Liver (tissue), 9 donors: ENCODE data around the gene DBN1. TPM values are rescaled to one million over a fixed set of nuclear protein-coding genes. Genes with fewer than 3 reads are reported as not detected.

Experiments
- DNase-seq: peaks from one replicate; pipeline ENCODE4 v3.0.0-alpha.2; 2017; ENCODE audit warnings: low spot score
- H3K27ac ChIP-seq, 2 donors: one replicate each; pipeline ENCODE4 v1.7.0; 2013; ENCODE audit warnings: inconsistent platforms in 2 of 2, low read length in 2 of 2, control low read depth in 1 of 2, low read depth in 1 of 2, mild to moderate bottlenecking in 1 of 2
- H3K27me3 ChIP-seq, 4 donors: one replicate each; pipeline versions ENCODE4 v1.6.1 to v1.7.0; 2013; ENCODE audit warnings: low read length in 3 of 4, inconsistent platforms in 1 of 4, mild to moderate bottlenecking in 1 of 4, moderate library complexity in 1 of 4; ENCODE audit not compliant: control insufficient read depth in 4 of 4, insufficient read depth in 4 of 4
- H3K36me3 ChIP-seq, 4 donors: one replicate each; pipeline versions ENCODE4 v1.6.1 to v1.7.0; 2013; ENCODE audit warnings: low read length in 3 of 4, mild to moderate bottlenecking in 3 of 4, low read depth in 1 of 4, moderate library complexity in 1 of 4; ENCODE audit not compliant: control insufficient read depth in 4 of 4, insufficient read depth in 3 of 4
- H3K4me1 ChIP-seq, 4 donors: one replicate each; pipeline versions ENCODE4 v1.6.1 to v1.7.0; 2013; ENCODE audit warnings: low read length in 3 of 4, mild to moderate bottlenecking in 3 of 4, moderate library complexity in 1 of 4; ENCODE audit not compliant: control insufficient read depth in 4 of 4, insufficient read depth in 4 of 4
- H3K4me3 ChIP-seq, 3 donors: one replicate each; pipeline versions ENCODE4 v1.6.1 to v1.7.0; 2013; ENCODE audit warnings: low read length in 3 of 3, control low read depth in 1 of 3, low read depth in 1 of 3, mild to moderate bottlenecking in 1 of 3
- H3K9ac ChIP-seq, 2 donors: one replicate each; pipeline ENCODE4 v1.7.0; 2013; ENCODE audit warnings: low read length in 2 of 2, mild to moderate bottlenecking in 2 of 2, moderate library complexity in 2 of 2, control low read depth in 1 of 2, low read depth in 1 of 2
- H3K9me3 ChIP-seq, 4 donors: one replicate each; pipeline versions ENCODE4 v1.6.1 to v1.7.0; 2013; ENCODE audit warnings: low read length in 3 of 4; ENCODE audit not compliant: control insufficient read depth in 4 of 4
- EGR1 ChIP-seq, 2 donors: IDR thresholded peaks; 2 replicates each; pipeline ENCODE4 v1.6.1; 2016 to 2018; ENCODE audit warnings: antibody characterized with exemption in 2 of 2, low read depth in 2 of 2
- FOXA1 ChIP-seq: IDR thresholded peaks from 2 replicates; pipeline ENCODE4 v1.6.1; 2016; ENCODE audit warnings: antibody characterized with exemption
- FOXA2 ChIP-seq: IDR thresholded peaks from 2 replicates; pipeline ENCODE4 v1.6.1; 2016; ENCODE audit warnings: antibody characterized with exemption
- GABPA ChIP-seq, 2 donors: IDR thresholded peaks in 1 of 2; conservative IDR thresholded peaks in 1 of 2; 2 replicates each; pipeline ENCODE4 v1.6.1; 2016; ENCODE audit warnings: antibody characterized with exemption in 2 of 2, mild to moderate bottlenecking in 1 of 2, moderate library complexity in 1 of 2
- HNF4A ChIP-seq, 2 donors: conservative IDR thresholded peaks; 2 replicates each; pipeline ENCODE4 v1.6.1; 2016; ENCODE audit warnings: antibody characterized with exemption in 2 of 2, mild to moderate bottlenecking in 2 of 2
- HNF4G ChIP-seq: IDR thresholded peaks from 2 replicates; pipeline ENCODE4 v1.6.1; 2016; ENCODE audit warnings: antibody characterized with exemption
- JUND ChIP-seq, 2 donors: IDR thresholded peaks; 2 replicates each; pipeline ENCODE4 v1.6.1; 2016; ENCODE audit warnings: antibody characterized with exemption in 2 of 2
- NR2F2 ChIP-seq: IDR thresholded peaks from 2 replicates; pipeline ENCODE4 v1.6.1; 2016; ENCODE audit warnings: antibody characterized with exemption
- RAD21 ChIP-seq, 2 donors: IDR thresholded peaks; 2 replicates each; pipeline ENCODE4 v1.6.1; 2016; ENCODE audit warnings: antibody characterized with exemption in 2 of 2, mild to moderate bottlenecking in 2 of 2
- RXRA ChIP-seq, 2 donors: IDR thresholded peaks; 2 replicates each; pipeline ENCODE4 v1.6.1; 2017 to 2018; ENCODE audit warnings: antibody characterized with exemption in 2 of 2, mild to moderate bottlenecking in 1 of 2
- SP1 ChIP-seq: IDR thresholded peaks from 2 replicates; pipeline ENCODE4 v1.6.1; 2018; ENCODE audit warnings: antibody characterized with exemption, mild to moderate bottlenecking
- TAF1 ChIP-seq: conservative IDR thresholded peaks from 2 replicates; pipeline ENCODE4 v1.6.1; 2016; ENCODE audit warnings: antibody characterized with exemption, mild to moderate bottlenecking
- YY1 ChIP-seq: IDR thresholded peaks from 2 replicates; pipeline ENCODE4 v1.6.1; 2016; ENCODE audit warnings: antibody characterized with exemption, mild to moderate bottlenecking
- WGBS: extraction: QIAGEN DNeasy Blood & Tissue Kit; methylation state at CpG from one replicate; pipeline ENCODE4 v1.1.7; 2013; 5-methylcytosine and 5-hydroxymethylcytosine counted together
- polyA plus RNA-seq, 2 donors: library from polyadenylated mRNA; stranded (reverse) in 1 of 2; unstranded in 1 of 2; fragments of 200-250 nt in 1 of 2; fragments of >200 nt in 1 of 2; fragmentation: Nextera tagmentation in 1 of 2; extraction: Ambion mirVana in 1 of 2; gene quantifications; one replicate each; pipeline versions ENCODE4 v1.2.1 to v1.2.3, GENCODE V29; 2013 to 2015
- total RNA-seq, 2 donors: library from RNA; depleted of rRNA; stranded (reverse); fragments of >200 nt; gene quantifications; one replicate each; pipeline ENCODE4 v1.2.3, GENCODE V29; 2014
- TF ChIP-seq, protein P1 (sequence below): fragments of 150-350 bp; IDR thresholded peaks from 2 replicates; pipeline ENCODE4 v1.5.1; 2017; ENCODE audit warnings: improper control_type of control experiment, low read depth, low read length; ENCODE audit not compliant: missing input control
- TF ChIP-seq, protein P2 (sequence below): IDR thresholded peaks from 2 replicates; pipeline ENCODE4 v1.6.1; 2016; ENCODE audit warnings: antibody characterized with exemption, mild to moderate bottlenecking
- TF ChIP-seq, protein P3 (sequence below): IDR thresholded peaks from 2 replicates; pipeline ENCODE4 v1.6.1; 2016; ENCODE audit warnings: antibody characterized with exemption
- TF ChIP-seq, protein P4 (sequence below): IDR thresholded peaks from 2 replicates; pipeline ENCODE4 v1.6.1; 2016; ENCODE audit warnings: antibody characterized with exemption
- TF ChIP-seq, protein P5 (sequence below): IDR thresholded peaks from 2 replicates; pipeline ENCODE4 v1.6.1; 2016; ENCODE audit warnings: antibody characterized with exemption
- donor health status: healthy.
- donor health status: healthy.
- donor health status: healthy.
- donor health status: healthy.
- donor health status: healthy.

DBN1 gene
- total and polyA plus RNA-seq, 4 donors, result 1.5 to 4.9 (median 2.0) TPM

DNA sequence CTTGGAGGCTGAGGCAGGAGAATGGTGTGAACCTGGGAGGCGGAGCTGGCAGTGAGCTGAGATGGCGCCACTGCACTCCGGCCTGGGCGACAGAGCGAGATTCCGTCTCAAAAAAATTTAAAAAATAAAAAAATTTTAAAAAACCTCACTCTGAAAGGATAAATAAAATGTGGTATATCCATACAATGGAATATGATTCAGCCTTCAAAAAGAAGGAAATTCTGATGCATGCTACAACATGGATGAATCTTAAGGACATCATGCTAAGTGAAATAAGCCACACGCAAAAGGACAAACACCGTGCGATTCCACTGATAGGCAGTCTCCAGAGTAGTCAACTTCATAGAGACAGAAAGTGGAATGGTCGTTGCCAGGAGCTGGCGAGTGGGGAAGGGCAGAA lies 8.4 kb downstream of the DBN1 start:
- Histone ChIP-seq H3K4me3 (no peak overlapping the region), H3K9ac (no peak overlapping the region), H3K4me1 (no peaks in the 10 kb centered on the region), H3K36me3 (no peaks in the 10 kb centered on the region), H3K9me3 (no peaks in the 10 kb centered on the region), H3K27ac (no peak overlapping the region), H3K27me3 (no peaks in the 10 kb centered on the region)
- DNase-seq, result no peak
- 91% methylated on average over 11 of the region's 11 CpGs for WGBS
- no peak for TF ChIP-seq EGR1 (IDR thresholded peaks at IDR 0.05; ENCODE audit: low read depth in 2 of 2)
- TF ChIP-seq GABPA (IDR thresholded peaks at IDR 0.05 in 1 of 2, conservative IDR thresholded peaks at IDR 0.05 in 1 of 2), result no peak
- TF ChIP-seq NR2F2, result no peak
- no peak for TF ChIP-seq HNF4A (conservative IDR thresholded peaks at IDR 0.05)
- no peak for TF ChIP-seq YY1
- TF ChIP-seq, protein P1, sequence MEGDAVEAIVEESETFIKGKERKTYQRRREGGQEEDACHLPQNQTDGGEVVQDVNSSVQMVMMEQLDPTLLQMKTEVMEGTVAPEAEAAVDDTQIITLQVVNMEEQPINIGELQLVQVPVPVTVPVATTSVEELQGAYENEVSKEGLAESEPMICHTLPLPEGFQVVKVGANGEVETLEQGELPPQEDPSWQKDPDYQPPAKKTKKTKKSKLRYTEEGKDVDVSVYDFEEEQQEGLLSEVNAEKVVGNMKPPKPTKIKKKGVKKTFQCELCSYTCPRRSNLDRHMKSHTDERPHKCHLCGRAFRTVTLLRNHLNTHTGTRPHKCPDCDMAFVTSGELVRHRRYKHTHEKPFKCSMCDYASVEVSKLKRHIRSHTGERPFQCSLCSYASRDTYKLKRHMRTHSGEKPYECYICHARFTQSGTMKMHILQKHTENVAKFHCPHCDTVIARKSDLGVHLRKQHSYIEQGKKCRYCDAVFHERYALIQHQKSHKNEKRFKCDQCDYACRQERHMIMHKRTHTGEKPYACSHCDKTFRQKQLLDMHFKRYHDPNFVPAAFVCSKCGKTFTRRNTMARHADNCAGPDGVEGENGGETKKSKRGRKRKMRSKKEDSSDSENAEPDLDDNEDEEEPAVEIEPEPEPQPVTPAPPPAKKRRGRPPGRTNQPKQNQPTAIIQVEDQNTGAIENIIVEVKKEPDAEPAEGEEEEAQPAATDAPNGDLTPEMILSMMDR, result no peak
- TF ChIP-seq SP1, result no peak
- TF ChIP-seq JUND (IDR thresholded peaks at IDR 0.05), result no peak
- TF ChIP-seq, protein P2, sequence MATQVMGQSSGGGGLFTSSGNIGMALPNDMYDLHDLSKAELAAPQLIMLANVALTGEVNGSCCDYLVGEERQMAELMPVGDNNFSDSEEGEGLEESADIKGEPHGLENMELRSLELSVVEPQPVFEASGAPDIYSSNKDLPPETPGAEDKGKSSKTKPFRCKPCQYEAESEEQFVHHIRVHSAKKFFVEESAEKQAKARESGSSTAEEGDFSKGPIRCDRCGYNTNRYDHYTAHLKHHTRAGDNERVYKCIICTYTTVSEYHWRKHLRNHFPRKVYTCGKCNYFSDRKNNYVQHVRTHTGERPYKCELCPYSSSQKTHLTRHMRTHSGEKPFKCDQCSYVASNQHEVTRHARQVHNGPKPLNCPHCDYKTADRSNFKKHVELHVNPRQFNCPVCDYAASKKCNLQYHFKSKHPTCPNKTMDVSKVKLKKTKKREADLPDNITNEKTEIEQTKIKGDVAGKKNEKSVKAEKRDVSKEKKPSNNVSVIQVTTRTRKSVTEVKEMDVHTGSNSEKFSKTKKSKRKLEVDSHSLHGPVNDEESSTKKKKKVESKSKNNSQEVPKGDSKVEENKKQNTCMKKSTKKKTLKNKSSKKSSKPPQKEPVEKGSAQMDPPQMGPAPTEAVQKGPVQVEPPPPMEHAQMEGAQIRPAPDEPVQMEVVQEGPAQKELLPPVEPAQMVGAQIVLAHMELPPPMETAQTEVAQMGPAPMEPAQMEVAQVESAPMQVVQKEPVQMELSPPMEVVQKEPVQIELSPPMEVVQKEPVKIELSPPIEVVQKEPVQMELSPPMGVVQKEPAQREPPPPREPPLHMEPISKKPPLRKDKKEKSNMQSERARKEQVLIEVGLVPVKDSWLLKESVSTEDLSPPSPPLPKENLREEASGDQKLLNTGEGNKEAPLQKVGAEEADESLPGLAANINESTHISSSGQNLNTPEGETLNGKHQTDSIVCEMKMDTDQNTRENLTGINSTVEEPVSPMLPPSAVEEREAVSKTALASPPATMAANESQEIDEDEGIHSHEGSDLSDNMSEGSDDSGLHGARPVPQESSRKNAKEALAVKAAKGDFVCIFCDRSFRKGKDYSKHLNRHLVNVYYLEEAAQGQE, result no peak
- TF ChIP-seq, protein P3, sequence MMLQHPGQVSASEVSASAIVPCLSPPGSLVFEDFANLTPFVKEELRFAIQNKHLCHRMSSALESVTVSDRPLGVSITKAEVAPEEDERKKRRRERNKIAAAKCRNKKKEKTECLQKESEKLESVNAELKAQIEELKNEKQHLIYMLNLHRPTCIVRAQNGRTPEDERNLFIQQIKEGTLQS, result no peak
- no peak for TF ChIP-seq HNF4G
- no peak for TF ChIP-seq RXRA (IDR thresholded peaks at IDR 0.05)
- no peak for TF ChIP-seq FOXA1
- TF ChIP-seq, protein P4, sequence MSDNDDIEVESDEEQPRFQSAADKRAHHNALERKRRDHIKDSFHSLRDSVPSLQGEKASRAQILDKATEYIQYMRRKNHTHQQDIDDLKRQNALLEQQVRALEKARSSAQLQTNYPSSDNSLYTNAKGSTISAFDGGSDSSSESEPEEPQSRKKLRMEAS, result no peak
- TF ChIP-seq TAF1, result no peak
- TF ChIP-seq, protein P5, sequence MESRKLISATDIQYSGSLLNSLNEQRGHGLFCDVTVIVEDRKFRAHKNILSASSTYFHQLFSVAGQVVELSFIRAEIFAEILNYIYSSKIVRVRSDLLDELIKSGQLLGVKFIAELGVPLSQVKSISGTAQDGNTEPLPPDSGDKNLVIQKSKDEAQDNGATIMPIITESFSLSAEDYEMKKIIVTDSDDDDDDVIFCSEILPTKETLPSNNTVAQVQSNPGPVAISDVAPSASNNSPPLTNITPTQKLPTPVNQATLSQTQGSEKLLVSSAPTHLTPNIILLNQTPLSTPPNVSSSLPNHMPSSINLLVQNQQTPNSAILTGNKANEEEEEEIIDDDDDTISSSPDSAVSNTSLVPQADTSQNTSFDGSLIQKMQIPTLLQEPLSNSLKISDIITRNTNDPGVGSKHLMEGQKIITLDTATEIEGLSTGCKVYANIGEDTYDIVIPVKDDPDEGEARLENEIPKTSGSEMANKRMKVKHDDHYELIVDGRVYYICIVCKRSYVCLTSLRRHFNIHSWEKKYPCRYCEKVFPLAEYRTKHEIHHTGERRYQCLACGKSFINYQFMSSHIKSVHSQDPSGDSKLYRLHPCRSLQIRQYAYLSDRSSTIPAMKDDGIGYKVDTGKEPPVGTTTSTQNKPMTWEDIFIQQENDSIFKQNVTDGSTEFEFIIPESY, result no peak
- TF ChIP-seq RAD21 (IDR thresholded peaks at IDR 0.05), result no peak
- no peak for TF ChIP-seq FOXA2
